CD4-positive, alpha-beta T cell treated with Interleukin-10 for 1 hour (primary cell): ENCODE results near the gene SIGLEC14.
"Not testable (repeated sequence)": the region's sequence is repeated elsewhere in the genome, so short reads cannot be mapped to it uniquely, and the experiment has no call there.

Experiments used
- DNase-seq: peaks from one replicate; pipeline ENCODE4 v3.0.0-alpha.2; 2020

The SIGLEC14 gene

GRCh38 chr19:51646730-51647129 is at the start of gene SIGLEC14:
Gene SIGLEC14, minus strand, starts transcription at chr19:51646825. Its CDS starts 66 bp downstream, at chr19:51646759.
- DNase-seq, result not testable (repeated sequence)

GRCh38 chr19:51695702-51696315 is 49.2 kb upstream of the SIGLEC14 start:
- DNase-seq, result no peak

- DNase-seq, result no peak
These were observed 48.5 kb upstream of the SIGLEC14 start for GRCh38 chr19:51695088-51695487.

- no peak for DNase-seq
These were observed 47.9 kb upstream of the SIGLEC14 start for GRCh38 chr19:51694318-51695085.

- DNase-seq, result no peak
These were observed 47.2 kb upstream of the SIGLEC14 start for GRCh38 chr19:51693819-51694218.

- no peak for DNase-seq
These were observed 46.6 kb upstream of the SIGLEC14 start, which contains the start of gene SPACA6 for GRCh38 chr19:51693260-51693659. Gene SPACA6, plus strand, starts transcription at chr19:51693330. Its CDS starts 197 bp downstream, at chr19:51693527.

- DNase-seq, result no peak
These were observed 45.8 kb upstream of the SIGLEC14 start for GRCh38 chr19:51692468-51692867.

- no peak for DNase-seq
These were observed 45.2 kb upstream of the SIGLEC14 start for GRCh38 chr19:51691584-51692428.

- DNase-seq, result peak; percentile 15
These were observed 44.5 kb upstream of the SIGLEC14 start for GRCh38 chr19:51691074-51691583.

GRCh38 chr19:51690454-51691073 is 43.9 kb upstream of the SIGLEC14 start:
- peak; percentile 87 for DNase-seq

GRCh38 chr19:51689751-51690453 is 43.3 kb upstream of the SIGLEC14 start:
- peak; percentile 22 for DNase-seq

GRCh38 chr19:51688671-51689571 is 42.3 kb upstream of the SIGLEC14 start:
- peak; percentile 26 for DNase-seq

GRCh38 chr19:51687791-51688670 is 41.4 kb upstream of the SIGLEC14 start:
- no peak for DNase-seq

GRCh38 chr19:51686171-51686570 is 39.5 kb upstream of the SIGLEC14 start:
- no peak for DNase-seq

- no peak for DNase-seq
These were observed 34.8 kb upstream of the SIGLEC14 start for GRCh38 chr19:51681286-51681941.

- DNase-seq, result no peak
These were observed 33.8 kb upstream of the SIGLEC14 start for GRCh38 chr19:51680474-51680873.

GRCh38 chr19:51676566-51677083 is 30.0 kb upstream of the SIGLEC14 start:
- DNase-seq, result peak; percentile 41

GRCh38 chr19:51675911-51676565 is 29.4 kb upstream of the SIGLEC14 start:
- DNase-seq, result peak; percentile 35
